ENCODE data around the gene MACF1. TPM values are rescaled to one million over a fixed set of nuclear protein-coding genes. Genes with fewer than 3 reads are reported as not detected.

MACF1 gene
- total RNA-seq, 1 donor from 2014 or later, result 316 TPM

- DNase-seq (ENCODE audit: low read depth in 2 of 2), result no peak
Observed at GRCh38 chr1:39529901-39530535, 325.5 kb downstream of the MACF1 start.

GRCh38 chr1:39531526-39531925 lies 327.0 kb downstream of the MACF1 start:
- no peak for DNase-seq (ENCODE audit: low read depth in 2 of 2)

GRCh38 chr1:39533442-39533841 lies 328.9 kb downstream of the MACF1 start:
- no peak for DNase-seq (ENCODE audit: low read depth in 2 of 2)

Other genes starting within 250 kb of the MACF1 start
- gene AKIRIN1, start 213.4 kb upstream of the MACF1 start, total RNA-seq, result 31.7 and 42.5 TPM in 2 replicates
- 337 and 433 TPM in 2 replicates for gene NDUFS5, start 178.3 kb upstream of the MACF1 start, total RNA-seq